GM23248 (cell line): Measurements from ENCODE around the gene FBXO34. TPM values are rescaled to one million over a fixed set of nuclear protein-coding genes. Genes with fewer than 3 reads are reported as not detected.

Experiments used
- DNase-seq: peaks from one replicate; pipeline ENCODE4 v3.0.0-alpha.2; 2015
- H2AFZ ChIP-seq: fragments of 200-600 bp; sonication (generic); 2 replicates; pipeline ENCODE4 v1.6.1; 2016; ENCODE audit warnings: antibody characterized with exemption
- H3F3A ChIP-seq: fragments of 200-600 bp; sonication (generic); 2 replicates; pipeline ENCODE4 v1.6.1; 2016; ENCODE audit warnings: mild to moderate bottlenecking, antibody characterized with exemption, mixed run types; ENCODE audit not compliant: insufficient read depth
- H3K27ac ChIP-seq: fragments of 200-600 bp; sonication (generic); 2 replicates; pipeline ENCODE4 v1.5.1; 2016; ENCODE audit warnings: mild to moderate bottlenecking
- H3K27me3 ChIP-seq: fragments of 200-600 bp; sonication (generic); replicated peaks from 2 replicates; pipeline ENCODE4 v1.6.1; 2016; ENCODE audit warnings: mild to moderate bottlenecking; ENCODE audit not compliant: insufficient read depth
- H3K36me3 ChIP-seq: fragments of 200-600 bp; sonication (generic); 2 replicates; pipeline ENCODE4 v1.6.1; 2016; ENCODE audit warnings: low read depth, mild to moderate bottlenecking
- H3K4me1 ChIP-seq: fragments of 200-600 bp; sonication (generic); 2 replicates; pipeline ENCODE4 v1.6.1; 2016; ENCODE audit warnings: mild to moderate bottlenecking; ENCODE audit not compliant: insufficient read depth
- H3K4me2 ChIP-seq: fragments of 200-600 bp; sonication (generic); one replicate; pipeline ENCODE4 v1.6.1; 2016; ENCODE audit warnings: mild to moderate bottlenecking; ENCODE audit not compliant: unreplicated experiment
- H3K4me3 ChIP-seq: fragments of 200-600 bp; sonication (generic); 2 replicates; pipeline ENCODE4 v1.5.1; 2016; ENCODE audit warnings: mild to moderate bottlenecking
- H3K79me2 ChIP-seq: fragments of 200-600 bp; sonication (generic); 2 replicates; pipeline ENCODE4 v1.6.1; 2016; ENCODE audit warnings: mild to moderate bottlenecking; ENCODE audit not compliant: insufficient read depth
- H3K9ac ChIP-seq: fragments of 200-600 bp; sonication (generic); 2 replicates; pipeline ENCODE4 v1.6.1; 2016; ENCODE audit warnings: mild to moderate bottlenecking
- H3K9me2 ChIP-seq: fragments of 200-600 bp; sonication (generic); 2 replicates; pipeline ENCODE4 v1.6.1; 2016; ENCODE audit warnings: mixed run types, mild to moderate bottlenecking, moderate library complexity; ENCODE audit not compliant: insufficient read depth
- H3K9me3 ChIP-seq: fragments of 200-600 bp; sonication (generic); one replicate; pipeline ENCODE4 v1.6.1; 2017; ENCODE audit warnings: low read depth
- H4K20me1 ChIP-seq: fragments of 200-600 bp; sonication (generic); 2 replicates; pipeline ENCODE4 v1.6.0; 2016; ENCODE audit not compliant: insufficient read depth
- EZH2 ChIP-seq: fragments of 200-600 bp; sonication (generic); IDR thresholded peaks from 2 replicates; pipeline ENCODE4 v1.6.1; 2018; ENCODE audit warnings: antibody characterized with exemption, mild to moderate bottlenecking; ENCODE audit not compliant: insufficient read depth, poor library complexity, severe bottlenecking
- EZH2phosphoT487 ChIP-seq: fragments of 200-600 bp; sonication (generic); IDR thresholded peaks from 2 replicates; pipeline ENCODE4 v1.6.1; 2018; ENCODE audit warnings: antibody characterized with exemption, moderate library complexity, mild to moderate bottlenecking, low read depth; ENCODE audit not compliant: insufficient read depth
- WGBS, 2 experiments: methylation state at CpG; one replicate each; pipeline ENCODE4 v1.1.6; 2015 to 2017; ENCODE audit warnings: low lambda C conversion rate in 2 of 2, low coverage in 1 of 2; ENCODE audit errors: missing lambda C conversion rate in 2 of 2; 5-methylcytosine and 5-hydroxymethylcytosine counted together
- in situ Hi-C: fragments of 300-500 bp; cut with MboI; formaldehyde crosslinking; loops from 2 replicates; pipeline ENCODE4 v1.15.0; 2020
- polyA plus RNA-seq: library from polyadenylated mRNA; unstranded; fragments of >200 nt; fragmentation: Nextera tagmentation; extraction: Ambion mirVana; gene quantifications from 2 replicates; pipeline ENCODE4 v1.2.1, GENCODE V29; 2016
- total RNA-seq: library from RNA; depleted of rRNA; stranded (reverse); fragments of >200 nt; shearing (Covaris generic); gene quantifications from 2 replicates; pipeline ENCODE4 v1.2.3, GENCODE V29; 2014

FBXO34 gene
- total and polyA plus RNA-seq, 2 experiments from 2014 or later = 10.2 to 10.5 TPM

- no peaks in the 10 kb centered on the region for H3F3A ChIP-seq
- H3K4me2 ChIP-seq = no peak overlapping the region
- H3K79me2 ChIP-seq = no peaks in the 10 kb centered on the region
- H3K27ac ChIP-seq = no peak overlapping the region
- WGBS, 2 experiments = 35 to 42% methylated on average over 3 of the region's 3 CpGs
- H3K9me2 ChIP-seq = no peaks in the 10 kb centered on the region
- H2AFZ ChIP-seq = no peak overlapping the region
- H3K9me3 ChIP-seq = no peaks in the 10 kb centered on the region
- no peaks in the 10 kb centered on the region for H3K4me1 ChIP-seq
- TF ChIP-seq EZH2phosphoT487 (no peak), EZH2 (no peak)
- H3K27me3 ChIP-seq = peaks cover 36% of the 10 kb centered on the region
- in situ Hi-C loops = loop anchor here (25.0 kb wide), 1 partner anchor 1254 kb away; no protein-coding TSS in a partner anchor
- no peak for DNase-seq
- H3K4me3 ChIP-seq = no peak overlapping the region
- no peaks in the 10 kb centered on the region for H3K36me3 ChIP-seq
- no peak overlapping the region for H3K9ac ChIP-seq
- H4K20me1 ChIP-seq = no peaks in the 10 kb centered on the region
Observed at GRCh38 chr14:55233591-55233990, 37.6 kb upstream of the FBXO34 start.

GRCh38 chr14:55238019-55238680, 33.1 kb upstream of the FBXO34 start:
- in situ Hi-C loops = loop anchor here (25.0 kb wide), 1 partner anchor 1249 kb away; no protein-coding TSS in a partner anchor
- H3K4me2 ChIP-seq = no peak overlapping the region
- H3K9me2 ChIP-seq = no peaks in the 10 kb centered on the region
- no peaks in the 10 kb centered on the region for H3K79me2 ChIP-seq
- H3K9ac ChIP-seq = no peak overlapping the region
- H3F3A ChIP-seq = no peaks in the 10 kb centered on the region
- TF ChIP-seq EZH2phosphoT487 = no peak
- TF ChIP-seq EZH2 = no peak
- no peak for DNase-seq
- H3K9me3 ChIP-seq = no peaks in the 10 kb centered on the region
- H3K4me3 ChIP-seq = no peak overlapping the region
- no peaks in the 10 kb centered on the region for H3K4me1 ChIP-seq
- 84 to 88% methylated on average over 12 of the region's 12 CpGs for WGBS, 2 experiments
- H3K27ac ChIP-seq = no peak overlapping the region
- no peaks in the 10 kb centered on the region for H3K36me3 ChIP-seq
- H3K27me3 ChIP-seq = peaks cover 37% of the 10 kb centered on the region
- H2AFZ ChIP-seq = no peak overlapping the region
- H4K20me1 ChIP-seq = no peaks in the 10 kb centered on the region

- H3K9me3 ChIP-seq = no peaks in the 10 kb centered on the region
- no peaks in the 10 kb centered on the region for H4K20me1 ChIP-seq
- no peaks in the 10 kb centered on the region for H3F3A ChIP-seq
- H3K9ac ChIP-seq = no peak overlapping the region
- H2AFZ ChIP-seq = no peak overlapping the region
- no peaks in the 10 kb centered on the region for H3K79me2 ChIP-seq
- no peak overlapping the region for H3K4me3 ChIP-seq
- no peak overlapping the region for H3K27ac ChIP-seq
- H3K9me2 ChIP-seq = no peaks in the 10 kb centered on the region
- H3K36me3 ChIP-seq = no peaks in the 10 kb centered on the region
- no peaks in the 10 kb centered on the region for H3K4me1 ChIP-seq
- 35 to 50% methylated on average over 1 of the region's 1 CpG for WGBS, 2 experiments
- peaks cover 33% of the 10 kb centered on the region for H3K27me3 ChIP-seq
- TF ChIP-seq EZH2phosphoT487 (no peak), EZH2 (no peak)
- H3K4me2 ChIP-seq = no peak overlapping the region
- in situ Hi-C loops = loop anchor here (25.0 kb wide), 1 partner anchor 1248 kb away; no protein-coding TSS in a partner anchor
- no peak for DNase-seq
Observed at GRCh38 chr14:55239320-55239719, 31.9 kb upstream of the FBXO34 start.

GRCh38 chr14:55240526-55241178, 30.6 kb upstream of the FBXO34 start:
- Histone ChIP-seq H3K9ac (no peak overlapping the region), H3K27ac (no peak overlapping the region), H3F3A (no peaks in the 10 kb centered on the region), H3K4me3 (no peak overlapping the region), H3K36me3 (no peaks in the 10 kb centered on the region), H3K4me2 (no peak overlapping the region), H3K4me1 (no peaks in the 10 kb centered on the region), H3K27me3 (peaks cover 25% of the 10 kb centered on the region), H3K9me3 (no peaks in the 10 kb centered on the region), H3K79me2 (no peaks in the 10 kb centered on the region), H3K9me2 (no peaks in the 10 kb centered on the region), H2AFZ (no peak overlapping the region), H4K20me1 (no peaks in the 10 kb centered on the region)
- peak; percentile 18 for DNase-seq
- in situ Hi-C loops = loop anchor here (25.0 kb wide), 1 partner anchor 1247 kb away; no protein-coding TSS in a partner anchor
- TF ChIP-seq EZH2 (no peak), EZH2phosphoT487 (no peak)
- 53 to 64% methylated on average over 17 to 33 of the region's 33 CpGs for WGBS, 2 experiments
